Ovary (tissue), 9 donors: Measurements from ENCODE around the gene ASB6. TPM values are rescaled to one million over a fixed set of nuclear protein-coding genes. Genes with fewer than 3 reads are reported as not detected.

Source experiments
- DNase-seq, 5 donors: peaks; one replicate each; pipeline ENCODE4 v3.0.0-alpha.2; 2019 to 2020
- H3K27ac ChIP-seq, 2 donors: fragments of 200-600 bp; one replicate each; pipeline versions ENCODE4 v1.5.1 to v1.8.0; 2019 to 2022
- H3K27me3 ChIP-seq: fragments of 200-600 bp; one replicate; pipeline ENCODE4 v1.8.0; 2022
- H3K36me3 ChIP-seq: fragments of 200-600 bp; sonication (generic); one replicate; pipeline ENCODE4 v1.5.1; 2019
- H3K4me1 ChIP-seq: one replicate; pipeline ENCODE4 v1.8.1; 2013; ENCODE audit warnings: mild to moderate bottlenecking, moderate library complexity; ENCODE audit not compliant: insufficient read depth
- H3K4me3 ChIP-seq: fragments of 200-600 bp; sonication (generic); one replicate; pipeline ENCODE4 v1.5.1; 2017
- H3K9me3 ChIP-seq, 2 donors: fragments of 200-600 bp in 1 of 2; sonication (generic) in 1 of 2; one replicate each; pipeline versions ENCODE4 v1.5.1 to v1.8.1; 2013 to 2019; ENCODE audit warnings: mild to moderate bottlenecking in 1 of 2, moderate library complexity in 1 of 2
- CTCF ChIP-seq, 3 donors: fragments of 450-650 bp in 2 of 3; fragments of 200-600 bp in 1 of 3; IDR thresholded peaks; one replicate each; pipeline versions ENCODE4 v1.5.1 to v1.8.0; 2016 to 2022; ENCODE audit warnings: antibody characterized with exemption in 3 of 3, mild to moderate bottlenecking in 1 of 3
- EP300 ChIP-seq: sonication (generic); formaldehyde crosslinking; IDR thresholded peaks from one replicate; pipeline ENCODE4 v1.6.1; 2017; ENCODE audit warnings: antibody characterized with exemption
- POLR2A ChIP-seq: fragments of 450-650 bp; IDR thresholded peaks from one replicate; pipeline ENCODE4 v1.6.1; 2017; ENCODE audit warnings: antibody characterized with exemption, mild to moderate bottlenecking, moderate library complexity
- WGBS, 3 donors: extraction: QIAGEN DNeasy Blood & Tissue Kit in 1 of 3; methylation state at CpG; one replicate each; pipeline versions ENCODE4 v1.1.5 to v1.1.7; 2013 to 2017; 5-methylcytosine and 5-hydroxymethylcytosine counted together
- intact Hi-C, 4 donors: fragments of 100-400 bp; cut with DNase I; formaldehyde crosslinking; loops; one replicate each; pipeline versions ENCODE4 v1.11.0 to v1.15.1; 2022 to 2023
- polyA plus RNA-seq, 2 donors: library from polyadenylated mRNA; stranded (reverse); fragments of 200-250 nt in 1 of 2; fragments of 350-450 nt in 1 of 2; fragmentation: Illumina TruSeq in 1 of 2; extraction: RNeasy Lipid Tissue Mini Kit (QIAGEN cat#74804) in 1 of 2; gene quantifications; one replicate each; pipeline ENCODE4 v1.2.3, GENCODE V29; 2013 to 2014
- total RNA-seq, 7 donors: library from RNA; depleted of rRNA in 2 of 7; stranded (reverse); fragments of >200 nt in 2 of 7; fragmentation: NEBNext Ultra II Directional in 3 of 7; extraction: Animal tissue kit (Norgen Biotek cat#: 25700) in 3 of 7; gene quantifications; one replicate each; pipeline versions ENCODE4 v1.1.0 to v1.2.4, GENCODE V29; 2016 to 2023
- donor health status: DM: no; HTN: no; CAD: no; lungs with moderate emphysema.
- donor health status: DM: no; HTN: no; CAD: no.
- donor health status: Bipolar disorder and iron deficiency.
- donor health status: DM: yes; HTN: yes; CAD: no.
- donor health status: DM: no; HTN: no; CAD: no.
- donor health status: DM: yes; HTN: yes; CAD: no.

ASB6 gene
- total and polyA plus RNA-seq, 9 donors = 6.3 to 20.1 (median 16.6) TPM

DNA sequence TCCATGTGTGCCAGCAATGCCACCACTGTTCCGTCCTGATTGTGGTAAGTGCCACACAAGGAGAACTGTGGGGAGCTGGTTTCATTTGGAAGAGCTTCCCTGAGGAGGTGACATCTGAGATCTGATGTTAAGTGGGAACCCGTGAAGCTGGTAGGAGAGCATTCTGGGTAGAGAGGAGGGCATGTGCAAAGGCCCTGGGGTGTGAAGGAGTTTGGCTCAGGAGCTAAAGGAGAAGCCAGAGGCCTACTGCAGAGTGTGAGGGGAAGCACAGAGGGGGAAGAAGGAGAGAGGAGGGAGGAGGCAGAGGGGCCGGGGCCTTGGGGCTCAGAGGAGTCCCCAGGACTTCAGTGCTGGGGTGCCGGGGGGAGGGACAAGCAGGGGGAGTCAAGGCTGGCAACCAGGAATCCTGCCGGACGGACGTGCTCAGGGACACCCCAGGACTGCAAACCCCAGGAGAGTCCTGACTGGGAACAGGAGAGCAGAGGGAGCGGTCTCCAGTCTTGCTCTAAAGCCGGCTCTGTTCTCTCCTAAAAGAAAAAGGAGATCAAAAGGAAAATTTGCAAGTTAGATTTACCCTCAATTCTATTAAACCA is 40.8 kb downstream of the ASB6 start:
- H3K9me3 ChIP-seq = no peaks in the 10 kb centered on the region
- no peak overlapping the region for H3K27ac ChIP-seq
- TF ChIP-seq CTCF (IDR thresholded peaks at IDR 0.05) = no peak
- no peak for TF ChIP-seq POLR2A
- no peak for TF ChIP-seq EP300
- no peak overlapping the region for H3K4me3 ChIP-seq
- intact Hi-C loops = loop anchor here (5.0 to 10.0 kb wide), 6 partner anchors 46 to 426 kb away; partner anchors contain the start of gene IER5L (in 1 of the 4)
- H3K27me3 ChIP-seq = no peaks in the 10 kb centered on the region
- no peaks in the 10 kb centered on the region for H3K36me3 ChIP-seq
- 79 to 85% (median 79%) methylated on average over 9 of the region's 9 CpGs for WGBS, 3 donors
- no peak for DNase-seq
- peaks cover 3% of the 10 kb centered on the region for H3K4me1 ChIP-seq

GRCh38 chr9:129598089-129598596 is 43.8 kb downstream of the ASB6 start:
- TF ChIP-seq CTCF (IDR thresholded peaks at IDR 0.05) = no peak
- TF ChIP-seq POLR2A = no peak
- 66 to 71% (median 70%) methylated on average over 14 of the region's 14 CpGs for WGBS, 3 donors
- no peaks in the 10 kb centered on the region for H3K36me3 ChIP-seq
- no peaks in the 10 kb centered on the region for H3K27me3 ChIP-seq
- DNase-seq = no peak
- H3K4me3 ChIP-seq = no peak overlapping the region
- peak overlapping the region; percentile 86 for H3K27ac ChIP-seq
- no peaks in the 10 kb centered on the region for H3K9me3 ChIP-seq
- intact Hi-C loops = no loop called here
- peaks cover 5% of the 10 kb centered on the region for H3K4me1 ChIP-seq

GRCh38 chr9:129597355-129598088 is 44.4 kb downstream of the ASB6 start:
- TF ChIP-seq POLR2A = no peak
- TF ChIP-seq EP300 = no peak
- TF ChIP-seq CTCF (IDR thresholded peaks at IDR 0.05) = no peak
- no peaks in the 10 kb centered on the region for H3K36me3 ChIP-seq
- 6 to 14% (median 12%) methylated on average over 25 to 57 of the region's 57 CpGs for WGBS, 3 donors
- intact Hi-C loops = no loop called here
- peak overlapping the region; percentile 86 for H3K27ac ChIP-seq
- peak overlapping the region; percentile 45 for H3K4me3 ChIP-seq
- H3K27me3 ChIP-seq = no peaks in the 10 kb centered on the region
- H3K4me1 ChIP-seq = peaks cover 5% of the 10 kb centered on the region
- peak; percentile 84 to 93 (median 90) for DNase-seq
- no peaks in the 10 kb centered on the region for H3K9me3 ChIP-seq

DNA sequence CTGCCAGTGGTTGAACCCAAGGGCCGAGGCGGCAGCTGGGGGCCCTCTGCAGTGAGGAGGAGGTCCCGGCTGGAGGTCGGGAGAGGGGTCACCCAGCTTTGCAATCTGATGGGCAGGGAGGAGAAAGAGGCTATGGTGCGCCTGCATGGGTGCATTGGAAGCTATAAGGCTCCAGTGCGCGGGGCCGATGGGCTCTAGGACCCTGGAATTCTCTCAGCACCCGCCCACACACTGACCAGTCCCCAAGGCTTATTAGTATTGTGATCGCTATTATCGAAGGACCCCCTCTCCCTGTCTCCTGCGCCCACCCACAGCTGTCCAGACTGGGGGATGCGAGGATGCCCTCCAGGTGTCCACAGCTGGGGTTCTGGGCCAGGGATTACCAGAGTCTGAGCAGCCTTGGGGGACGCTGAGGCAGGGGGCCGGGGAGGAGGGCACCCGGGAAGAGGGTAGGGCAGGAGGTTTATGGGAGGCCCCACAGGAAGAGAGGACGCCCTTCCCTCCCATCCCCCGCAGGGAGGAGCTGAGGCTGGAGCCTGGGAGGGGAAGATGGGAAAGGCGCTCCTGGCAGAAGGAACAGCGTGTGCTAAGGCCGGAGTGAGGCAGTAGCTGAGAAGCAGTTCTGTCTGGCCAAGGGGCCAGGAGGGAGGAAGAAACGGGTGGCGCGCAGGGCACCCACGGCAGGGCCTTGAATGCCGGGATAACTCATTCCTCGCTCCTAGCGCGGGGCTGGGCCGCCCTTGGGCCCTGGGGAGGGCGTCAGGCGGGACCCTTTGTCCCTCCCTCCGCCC is 45.2 kb downstream of the ASB6 start:
- H3K4me1 ChIP-seq = peaks cover 5% of the 10 kb centered on the region
- H3K27me3 ChIP-seq = no peaks in the 10 kb centered on the region
- TF ChIP-seq POLR2A = peak; percentile 28
- TF ChIP-seq CTCF (IDR thresholded peaks at IDR 0.05) = peak in 1 of 3 donors; percentile 7
- no peak for TF ChIP-seq EP300
- WGBS, 3 donors = 4 to 12% (median 9%) methylated on average over 32 to 33 of the region's 33 CpGs
- peak overlapping the region; percentile 45 for H3K4me3 ChIP-seq
- H3K9me3 ChIP-seq = no peaks in the 10 kb centered on the region
- intact Hi-C loops = no loop called here
- H3K36me3 ChIP-seq = no peaks in the 10 kb centered on the region
- peak; percentile 66 to 83 (median 79) for DNase-seq
- H3K27ac ChIP-seq = peak overlapping the region; percentile 86
